Mesendoderm (in vitro differentiated cells): ENCODE data around the gene DMAP1.

Experiments
- DNase-seq: peaks from one replicate; pipeline ENCODE4 v3.0.0; 2013
- H2AK5ac ChIP-seq: 2 replicates; pipeline ENCODE4 v1.6.1; 2013; ENCODE audit warnings: low read length, inconsistent platforms
- H2BK120ac ChIP-seq: 2 replicates; pipeline ENCODE4 v1.6.1; 2013; ENCODE audit warnings: low read depth, mild to moderate bottlenecking, low read length, moderate library complexity, mixed read lengths
- H2BK15ac ChIP-seq: replicated peaks from 2 replicates; pipeline ENCODE4 v1.6.1; 2013; ENCODE audit warnings: low read depth, mild to moderate bottlenecking, moderate library complexity
- H2BK5ac ChIP-seq: 2 replicates; pipeline ENCODE4 v1.6.1; 2013; ENCODE audit warnings: low read length, inconsistent platforms
- H3K18ac ChIP-seq: 2 replicates; pipeline ENCODE4 v1.6.1; 2013; ENCODE audit warnings: mild to moderate bottlenecking, low read length, mixed read lengths
- H3K23ac ChIP-seq: one replicate; pipeline ENCODE4 v1.6.1; 2013; ENCODE audit warnings: low read length
- H3K27ac ChIP-seq: 2 replicates; pipeline ENCODE4 v1.5.1; 2013; ENCODE audit warnings: low read depth, mild to moderate bottlenecking, inconsistent platforms, low read length, moderate library complexity
- H3K27me3 ChIP-seq: 2 replicates; pipeline ENCODE4 v1.6.1; 2013; ENCODE audit warnings: low read length, control low read depth, mild to moderate bottlenecking, inconsistent platforms; ENCODE audit not compliant: insufficient read depth, poor library complexity
- H3K36me3 ChIP-seq: 2 replicates; pipeline ENCODE4 v1.6.1; 2013; ENCODE audit warnings: low read length, inconsistent platforms; ENCODE audit not compliant: control insufficient read depth, insufficient read depth
- H3K4ac ChIP-seq: one replicate; pipeline ENCODE4 v1.6.1; 2013; ENCODE audit warnings: low read depth, mild to moderate bottlenecking, low read length, moderate library complexity
- H3K4me1 ChIP-seq: 2 replicates; pipeline ENCODE4 v1.6.1; 2013; ENCODE audit warnings: low read depth, low read length, inconsistent platforms; ENCODE audit not compliant: control insufficient read depth
- H3K4me2 ChIP-seq: 2 replicates; pipeline ENCODE4 v1.6.1; 2013; ENCODE audit warnings: low read length
- H3K4me3 ChIP-seq: 2 replicates; pipeline ENCODE4 v1.5.1; 2013; ENCODE audit warnings: mild to moderate bottlenecking, low read length
- H3K56ac ChIP-seq: one replicate; pipeline ENCODE4 v1.6.1; 2013; ENCODE audit warnings: low read length
- H3K79me1 ChIP-seq: 2 replicates; pipeline ENCODE4 v1.6.1; 2013; ENCODE audit warnings: low read length, inconsistent platforms
- H3K79me2 ChIP-seq: 2 replicates; pipeline ENCODE4 v1.6.1; 2013; ENCODE audit warnings: mild to moderate bottlenecking, low read length; ENCODE audit not compliant: control insufficient read depth, insufficient read depth
- H3K9ac ChIP-seq: 2 replicates; pipeline ENCODE4 v1.6.1; 2013; ENCODE audit warnings: low read length, inconsistent platforms
- H4K5ac ChIP-seq: one replicate; pipeline ENCODE4 v1.6.1; 2013; ENCODE audit warnings: low read length
- H4K8ac ChIP-seq: one replicate; pipeline ENCODE4 v1.6.1; 2013; ENCODE audit warnings: low read depth, mild to moderate bottlenecking, control low read depth, low read length, moderate library complexity
- WGBS: extraction: QIAGEN DNeasy Blood & Tissue Kit; methylation state at CpG from one replicate; pipeline ENCODE4 v1.1.7; 2013; ENCODE audit warnings: low lambda C conversion rate, missing lambda C conversion rate; ENCODE audit not compliant: insufficient coverage; ENCODE audit errors: extremely low coverage; 5-methylcytosine and 5-hydroxymethylcytosine counted together

Gene DMAP1

DNA sequence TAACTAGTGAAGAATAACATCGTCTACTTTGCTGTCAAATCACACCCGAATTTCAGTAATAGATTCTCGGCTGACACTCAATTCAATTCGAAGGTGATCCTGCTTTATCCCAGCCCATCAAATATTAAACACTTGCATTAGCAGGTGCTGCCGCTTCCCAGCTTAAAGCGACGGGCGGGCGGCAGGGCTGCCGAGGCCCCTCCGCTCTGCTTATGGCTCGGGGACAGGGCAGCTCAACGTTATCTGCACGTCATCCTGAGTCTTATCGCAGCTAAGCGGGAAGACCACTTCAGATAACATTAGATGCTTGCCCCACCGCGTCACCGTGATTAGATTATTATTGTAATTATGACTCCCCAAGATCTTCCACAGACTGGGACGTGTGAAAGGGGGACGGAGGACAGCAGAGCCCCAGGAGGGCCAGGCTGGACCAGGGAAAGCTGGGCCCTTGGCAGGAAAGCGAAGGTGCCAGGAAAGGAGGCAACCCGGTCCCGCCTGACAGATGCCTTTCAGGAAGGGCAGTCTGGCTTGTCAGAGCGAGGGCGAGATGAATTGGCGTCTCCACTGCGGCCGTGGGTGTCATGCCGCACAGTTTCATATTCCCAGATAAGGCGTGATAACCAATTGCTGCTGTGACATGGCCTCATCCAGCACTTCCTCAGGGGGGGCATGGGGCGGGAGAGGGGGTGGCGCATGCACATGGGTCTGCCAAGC, 37.0 kb downstream of the DMAP1 start:
- Histone ChIP-seq H2BK15ac (no peak overlapping the region), H3K4ac (no peak overlapping the region), H2AK5ac (no peak overlapping the region), H3K36me3 (no peaks in the 10 kb centered on the region), H2BK120ac (no peak overlapping the region), H3K27me3 (no peaks in the 10 kb centered on the region), H3K4me3 (no peak overlapping the region), H3K18ac (no peak overlapping the region), H2BK5ac (no peak overlapping the region), H3K79me1 (no peaks in the 10 kb centered on the region), H3K79me2 (no peaks in the 10 kb centered on the region), H4K8ac (no peak overlapping the region), H3K4me2 (no peak overlapping the region), H3K56ac (no peak overlapping the region), H4K5ac (no peak overlapping the region), H3K27ac (no peak overlapping the region), H3K9ac (no peak overlapping the region), H3K23ac (no peak overlapping the region), H3K4me1 (peaks cover 5% of the 10 kb centered on the region)
- WGBS = no CpG with 5 or more reads among the region's 33 CpGs
- peak; percentile 48 for DNase-seq

DNA sequence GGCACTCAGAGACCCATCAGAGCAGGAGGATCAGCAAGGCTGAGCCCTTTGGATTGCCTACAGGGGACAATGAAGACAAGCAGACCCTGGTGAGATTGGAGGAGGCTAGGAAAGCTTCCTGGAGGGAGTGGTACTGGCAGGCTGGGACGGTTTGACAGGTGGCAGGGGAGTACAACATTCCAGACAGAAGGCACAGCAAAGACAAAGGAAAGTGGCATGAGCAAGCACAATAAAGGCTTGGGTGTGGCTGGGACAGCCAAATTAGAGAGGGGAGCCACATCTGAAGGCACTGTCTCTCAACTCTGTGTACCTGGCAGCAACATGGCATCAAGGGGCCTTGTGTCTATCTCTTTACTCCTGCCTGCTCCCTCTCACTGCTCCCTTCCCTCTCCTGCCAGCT, 38.2 kb downstream of the DMAP1 start:
- H4K5ac ChIP-seq = no peak overlapping the region
- H3K4ac ChIP-seq = no peak overlapping the region
- H2BK120ac ChIP-seq = no peak overlapping the region
- no peak overlapping the region for H3K18ac ChIP-seq
- H3K79me2 ChIP-seq = no peaks in the 10 kb centered on the region
- H3K56ac ChIP-seq = no peak overlapping the region
- no peak overlapping the region for H3K4me3 ChIP-seq
- H3K27me3 ChIP-seq = no peaks in the 10 kb centered on the region
- no peak overlapping the region for H3K9ac ChIP-seq
- no peak for DNase-seq
- H3K79me1 ChIP-seq = no peaks in the 10 kb centered on the region
- no peak overlapping the region for H4K8ac ChIP-seq
- peaks cover 5% of the 10 kb centered on the region for H3K4me1 ChIP-seq
- H3K36me3 ChIP-seq = no peaks in the 10 kb centered on the region
- no peak overlapping the region for H3K4me2 ChIP-seq
- no peak overlapping the region for H3K27ac ChIP-seq
- H2BK15ac ChIP-seq = no peak overlapping the region
- H3K23ac ChIP-seq = no peak overlapping the region
- whole genome bisulfite sequencing = no CpG with 5 or more reads among the region's 1 CpG
- H2AK5ac ChIP-seq = no peak overlapping the region
- no peak overlapping the region for H2BK5ac ChIP-seq

DNA sequence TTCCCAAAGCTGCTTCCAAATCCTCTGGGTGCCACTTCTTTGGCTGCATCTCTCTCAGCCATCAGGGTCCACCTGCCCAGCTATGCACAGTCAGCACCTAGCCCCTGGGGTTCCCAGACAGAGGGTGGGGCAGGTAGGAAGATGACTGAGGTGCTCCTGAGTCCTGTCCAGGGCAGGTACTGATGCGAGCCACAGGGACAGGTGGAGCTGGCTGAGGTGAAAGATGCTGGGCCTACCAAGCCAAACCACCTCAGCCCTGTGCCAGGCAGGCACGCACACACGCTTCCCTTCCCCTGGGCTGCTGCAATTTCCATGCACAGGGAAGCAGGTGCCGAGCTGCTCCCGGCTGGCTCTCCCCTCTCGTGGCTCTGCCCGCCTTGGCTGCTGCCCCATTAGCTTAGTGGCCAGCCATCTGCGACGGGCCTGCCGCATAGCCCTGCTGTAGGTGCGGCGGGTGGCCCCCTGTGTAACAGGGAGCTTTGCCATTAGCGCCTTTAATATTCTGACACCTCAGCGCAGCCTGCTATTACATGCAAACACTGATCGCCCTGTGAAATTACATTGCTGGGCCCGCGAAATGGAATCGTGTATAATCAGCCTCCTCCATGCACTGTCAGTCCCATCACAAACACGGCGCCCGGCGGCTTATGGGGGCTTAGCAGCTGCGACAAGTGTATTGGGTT, 38.9 kb downstream of the DMAP1 start:
- H3K4me2 ChIP-seq = no peak overlapping the region
- H3K36me3 ChIP-seq = no peaks in the 10 kb centered on the region
- no CpG with 5 or more reads among the region's 23 CpGs for WGBS
- no peaks in the 10 kb centered on the region for H3K27me3 ChIP-seq
- no peak for DNase-seq
- H3K4me1 ChIP-seq = peaks cover 5% of the 10 kb centered on the region
- no peak overlapping the region for H2BK5ac ChIP-seq
- H3K27ac ChIP-seq = no peak overlapping the region
- H3K9ac ChIP-seq = no peak overlapping the region
- H3K4ac ChIP-seq = no peak overlapping the region
- no peak overlapping the region for H3K4me3 ChIP-seq
- H2AK5ac ChIP-seq = no peak overlapping the region
- H3K56ac ChIP-seq = no peak overlapping the region
- H3K18ac ChIP-seq = no peak overlapping the region
- no peak overlapping the region for H2BK120ac ChIP-seq
- H3K79me1 ChIP-seq = no peaks in the 10 kb centered on the region
- no peaks in the 10 kb centered on the region for H3K79me2 ChIP-seq
- no peak overlapping the region for H4K5ac ChIP-seq
- no peak overlapping the region for H4K8ac ChIP-seq
- H3K23ac ChIP-seq = no peak overlapping the region
- no peak overlapping the region for H2BK15ac ChIP-seq

DNA sequence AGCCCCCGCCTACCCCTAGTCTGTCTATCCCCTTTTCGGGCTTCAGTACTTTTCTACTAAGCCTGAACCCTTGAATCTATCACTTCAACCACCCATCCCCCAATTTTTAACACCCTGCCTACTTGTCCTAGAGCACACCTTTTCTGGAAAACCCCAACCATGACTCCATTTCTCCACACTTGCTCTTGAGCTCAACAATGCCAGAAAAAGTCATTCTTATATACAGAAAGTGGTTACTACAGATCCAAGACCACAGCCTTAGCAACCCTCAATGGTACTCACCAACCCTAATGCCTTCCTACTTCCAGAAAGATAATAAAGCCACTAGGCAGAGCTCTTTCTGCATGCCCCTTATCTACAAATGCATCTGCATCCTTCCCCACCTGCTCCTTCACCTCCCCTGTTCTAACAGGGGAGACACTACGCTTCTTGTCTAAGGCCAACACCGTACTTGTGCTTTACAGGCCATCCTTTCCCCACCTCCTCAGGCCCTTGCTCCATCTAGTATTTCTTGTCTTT, 41.2 kb downstream of the DMAP1 start:
- Histone ChIP-seq H3K79me2 (no peaks in the 10 kb centered on the region), H3K27ac (no peak overlapping the region), H2AK5ac (no peak overlapping the region), H3K4ac (no peak overlapping the region), H3K27me3 (no peaks in the 10 kb centered on the region), H3K36me3 (no peaks in the 10 kb centered on the region), H3K79me1 (no peaks in the 10 kb centered on the region), H4K8ac (no peak overlapping the region), H3K4me3 (no peak overlapping the region), H3K18ac (no peak overlapping the region), H2BK120ac (no peak overlapping the region), H2BK15ac (no peak overlapping the region), H2BK5ac (no peak overlapping the region), H3K4me1 (peaks cover 5% of the 10 kb centered on the region), H3K56ac (no peak overlapping the region), H4K5ac (no peak overlapping the region), H3K23ac (no peak overlapping the region), H3K4me2 (no peak overlapping the region), H3K9ac (no peak overlapping the region)
- DNase-seq = no peak
- WGBS = no CpG with 5 or more reads among the region's 4 CpGs

DNA sequence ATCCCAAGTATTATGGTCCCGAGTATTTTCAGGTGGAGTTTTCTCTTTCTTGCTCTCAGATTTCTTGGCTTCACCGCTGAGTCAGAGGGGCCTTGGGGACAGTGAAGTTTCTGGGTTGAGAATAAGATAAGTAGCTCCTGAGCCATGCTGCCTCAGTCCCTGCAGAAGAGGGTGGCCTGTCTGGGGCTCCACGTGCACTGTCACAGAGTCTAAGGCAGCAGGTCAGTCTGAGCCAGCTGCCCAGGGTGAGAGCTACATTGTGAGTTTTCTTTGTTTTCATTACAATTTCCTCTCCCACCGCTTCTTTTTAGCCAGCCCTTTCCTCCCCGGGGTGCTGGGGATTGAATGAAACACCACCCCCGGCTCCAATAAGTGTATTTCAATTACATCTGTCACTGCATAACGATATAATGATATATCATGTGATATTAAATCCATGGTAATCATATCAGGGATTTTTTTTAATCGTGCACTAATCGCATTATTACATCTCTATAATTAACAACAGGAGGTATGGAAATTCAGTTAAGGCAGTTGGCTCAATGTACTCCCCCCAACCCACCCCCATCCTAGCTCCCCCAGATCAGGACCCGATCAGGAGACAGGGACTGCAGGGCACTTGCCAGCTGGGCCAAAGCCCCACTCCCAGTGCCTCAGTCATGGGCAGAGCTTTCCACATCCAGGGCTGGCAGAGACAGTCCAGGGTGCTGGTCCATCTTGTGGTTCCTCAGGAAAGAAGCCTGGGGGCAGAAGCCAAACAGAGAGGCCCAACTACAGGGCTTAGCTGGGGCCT, 43.7 kb downstream of the DMAP1 start:
- Histone ChIP-seq H3K18ac (no peak overlapping the region), H4K5ac (no peak overlapping the region), H3K4me1 (peaks cover 9% of the 10 kb centered on the region), H3K4me2 (no peak overlapping the region), H3K79me1 (peaks cover 2% of the 10 kb centered on the region), H3K9ac (no peak overlapping the region), H2BK15ac (no peak overlapping the region), H4K8ac (no peak overlapping the region), H2AK5ac (no peak overlapping the region), H3K4me3 (no peak overlapping the region), H3K27me3 (no peaks in the 10 kb centered on the region), H2BK5ac (no peak overlapping the region), H3K4ac (no peak overlapping the region), H3K27ac (no peak overlapping the region), H2BK120ac (no peak overlapping the region), H3K56ac (no peak overlapping the region), H3K23ac (no peak overlapping the region), H3K36me3 (no peaks in the 10 kb centered on the region), H3K79me2 (no peaks in the 10 kb centered on the region)
- no peak for DNase-seq
- no CpG with 5 or more reads among the region's 10 CpGs for WGBS
